ENCODE measurements around the gene COX18. TPM values are rescaled to one million over a fixed set of nuclear protein-coding genes. Genes with fewer than 3 reads are reported as not detected.

The COX18 gene
- 18.4 and 22.8 TPM in 2 replicates for total RNA-seq

GRCh38 chr4:73069338-73070073, at the start of gene COX18:
COX18 (minus strand) TSS chr4:73069716; CDS start chr4:73069649, 67 bp downstream.

Other genes starting within 250 kb of the COX18 start
- gene ANKRD17, start 189.1 kb upstream of the COX18 start, total RNA-seq: 36.6 and 37.4 TPM in 2 replicates

All from cardiac ventricle fibroblast (primary cell).